Rectal smooth muscle tissue (tissue), 1 donor: Measurements from ENCODE around the gene CDH19.

Experiments
- H3K27ac ChIP-seq: one replicate; pipeline ENCODE4 v1.7.0; 2013; ENCODE audit warnings: low read depth, low read length, inconsistent platforms
- H3K27me3 ChIP-seq: one replicate; pipeline ENCODE4 v1.7.0; 2013; ENCODE audit warnings: low read length; ENCODE audit not compliant: control insufficient read depth, insufficient read depth
- H3K36me3 ChIP-seq: one replicate; pipeline ENCODE4 v1.7.0; 2013; ENCODE audit warnings: low read length; ENCODE audit not compliant: control insufficient read depth, insufficient read depth
- H3K4me1 ChIP-seq: one replicate; pipeline ENCODE4 v1.7.0; 2013; ENCODE audit warnings: low read length; ENCODE audit not compliant: control insufficient read depth, insufficient read depth
- H3K4me3 ChIP-seq: one replicate; pipeline ENCODE4 v1.7.0; 2013; ENCODE audit warnings: low read length
- H3K9ac ChIP-seq: one replicate; pipeline ENCODE4 v1.7.0; 2013; ENCODE audit warnings: low read length

Gene CDH19

GRCh38 chr18:66558773-66559172 lies 45.1 kb downstream of the CDH19 start:
- Histone ChIP-seq H3K27ac (no peak overlapping the region), H3K4me1 (no peaks in the 10 kb centered on the region), H3K9ac (no peak overlapping the region), H3K36me3 (no peaks in the 10 kb centered on the region), H3K27me3 (no peaks in the 10 kb centered on the region), H3K4me3 (no peak overlapping the region)

- H3K4me1 ChIP-seq: no peaks in the 10 kb centered on the region
- no peak overlapping the region for H3K9ac ChIP-seq
- no peaks in the 10 kb centered on the region for H3K36me3 ChIP-seq
- no peaks in the 10 kb centered on the region for H3K27me3 ChIP-seq
- no peak overlapping the region for H3K27ac ChIP-seq
- no peak overlapping the region for H3K4me3 ChIP-seq
These were observed 46.8 kb downstream of the CDH19 start for GRCh38 chr18:66557091-66557490.

DNA sequence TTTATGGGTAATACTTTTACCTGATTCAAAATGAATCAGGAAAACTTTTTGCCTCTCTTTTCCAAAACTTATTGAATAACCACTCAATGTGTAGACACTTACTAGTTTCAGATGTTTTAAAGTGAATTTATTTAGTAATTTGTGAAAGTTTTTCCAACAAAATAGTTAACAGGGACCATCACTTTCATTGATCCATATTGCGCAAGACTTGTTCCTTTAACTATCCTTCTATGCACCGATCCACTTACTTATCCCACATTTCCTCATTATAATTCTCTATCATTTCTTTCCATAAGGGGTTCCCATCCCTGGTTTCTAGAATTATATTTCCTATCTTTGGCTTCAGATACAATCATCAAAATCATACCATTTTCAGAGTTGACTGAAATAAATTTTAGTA lies 48.3 kb downstream of the CDH19 start:
- no peaks in the 10 kb centered on the region for H3K27me3 ChIP-seq
- no peaks in the 10 kb centered on the region for H3K36me3 ChIP-seq

GRCh38 chr18:66553824-66554223 lies 50.1 kb downstream of the CDH19 start:
- no peak overlapping the region for H3K4me3 ChIP-seq
- no peak overlapping the region for H3K9ac ChIP-seq
- no peaks in the 10 kb centered on the region for H3K27me3 ChIP-seq
- no peaks in the 10 kb centered on the region for H3K4me1 ChIP-seq
- no peaks in the 10 kb centered on the region for H3K36me3 ChIP-seq
- H3K27ac ChIP-seq: no peak overlapping the region

More for the DNA sequence above, 48.3 kb downstream of the CDH19 start:
- H3K27ac ChIP-seq: no peak overlapping the region
- no peaks in the 10 kb centered on the region for H3K4me1 ChIP-seq
- H3K4me3 ChIP-seq: no peak overlapping the region
- no peak overlapping the region for H3K9ac ChIP-seq

DNA sequence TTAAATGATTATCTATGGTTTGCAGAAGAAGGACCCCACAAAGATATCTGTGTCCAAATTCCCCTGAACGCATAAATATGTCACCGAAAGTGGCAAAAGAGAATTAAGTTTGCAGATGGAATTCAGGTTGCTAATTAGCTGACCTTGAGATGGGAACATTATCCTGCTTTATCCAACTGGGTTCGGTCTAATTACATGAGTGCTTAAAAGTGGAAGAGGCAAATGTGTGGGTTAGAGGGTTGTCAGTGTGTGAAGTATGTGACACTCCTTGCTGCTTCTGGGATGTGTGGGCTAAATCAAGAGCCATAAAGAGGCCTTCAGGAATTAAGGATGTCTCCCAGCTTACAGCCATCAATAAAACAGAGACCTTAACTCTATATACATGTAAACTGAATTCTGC lies 53.5 kb downstream of the CDH19 start:
- Histone ChIP-seq H3K4me1 (no peaks in the 10 kb centered on the region), H3K27ac (no peak overlapping the region), H3K36me3 (no peaks in the 10 kb centered on the region), H3K4me3 (no peak overlapping the region), H3K27me3 (no peaks in the 10 kb centered on the region), H3K9ac (no peak overlapping the region)

GRCh38 chr18:66548747-66549146 lies 55.1 kb downstream of the CDH19 start:
- Histone ChIP-seq H3K36me3 (no peaks in the 10 kb centered on the region), H3K4me3 (no peak overlapping the region), H3K4me1 (no peaks in the 10 kb centered on the region), H3K9ac (no peak overlapping the region), H3K27me3 (no peaks in the 10 kb centered on the region), H3K27ac (no peak overlapping the region)

DNA sequence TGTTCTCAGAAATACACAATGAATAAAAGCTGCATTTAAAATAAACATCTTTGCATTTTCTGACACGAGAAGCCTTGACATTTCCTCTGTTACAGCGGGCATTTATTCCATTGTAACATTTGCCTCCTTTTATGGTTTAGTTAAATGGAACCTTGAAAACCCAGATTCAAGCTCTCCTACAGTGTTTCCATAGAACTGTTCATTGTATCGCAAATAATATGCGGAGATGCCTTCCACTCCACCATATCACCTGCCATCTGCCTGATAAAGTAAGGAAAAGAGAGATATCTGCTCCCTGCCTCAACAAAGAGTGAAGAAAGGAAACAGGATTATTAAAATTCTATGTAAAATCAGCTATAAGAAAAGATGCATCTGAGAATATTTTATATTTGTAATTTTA lies 69.8 kb downstream of the CDH19 start:
- Histone ChIP-seq H3K27me3 (no peaks in the 10 kb centered on the region), H3K27ac (no peak overlapping the region), H3K4me1 (no peaks in the 10 kb centered on the region), H3K36me3 (no peaks in the 10 kb centered on the region), H3K4me3 (no peak overlapping the region), H3K9ac (no peak overlapping the region)

DNA sequence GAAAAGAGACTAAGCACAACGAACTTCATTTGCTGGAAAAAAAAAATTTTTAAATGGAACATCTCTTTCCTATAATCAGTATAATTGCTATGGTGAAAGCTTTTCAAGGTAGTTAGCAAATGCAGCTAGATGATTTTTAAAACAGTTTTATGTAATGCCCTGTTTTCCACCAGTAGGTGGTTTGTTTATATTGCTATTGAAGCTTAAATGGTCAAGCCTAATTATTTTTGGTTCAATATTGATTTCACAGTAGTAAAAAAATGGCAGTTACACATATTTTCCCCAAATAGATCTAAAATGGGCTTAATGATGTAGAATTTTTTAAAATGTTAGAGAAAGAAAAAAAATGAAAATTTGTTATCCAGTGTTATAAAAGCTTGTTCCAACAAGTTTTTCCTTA lies 70.2 kb downstream of the CDH19 start:
- Histone ChIP-seq H3K36me3 (no peaks in the 10 kb centered on the region), H3K27ac (no peak overlapping the region), H3K4me1 (no peaks in the 10 kb centered on the region), H3K27me3 (no peaks in the 10 kb centered on the region), H3K9ac (no peak overlapping the region), H3K4me3 (no peak overlapping the region)

DNA sequence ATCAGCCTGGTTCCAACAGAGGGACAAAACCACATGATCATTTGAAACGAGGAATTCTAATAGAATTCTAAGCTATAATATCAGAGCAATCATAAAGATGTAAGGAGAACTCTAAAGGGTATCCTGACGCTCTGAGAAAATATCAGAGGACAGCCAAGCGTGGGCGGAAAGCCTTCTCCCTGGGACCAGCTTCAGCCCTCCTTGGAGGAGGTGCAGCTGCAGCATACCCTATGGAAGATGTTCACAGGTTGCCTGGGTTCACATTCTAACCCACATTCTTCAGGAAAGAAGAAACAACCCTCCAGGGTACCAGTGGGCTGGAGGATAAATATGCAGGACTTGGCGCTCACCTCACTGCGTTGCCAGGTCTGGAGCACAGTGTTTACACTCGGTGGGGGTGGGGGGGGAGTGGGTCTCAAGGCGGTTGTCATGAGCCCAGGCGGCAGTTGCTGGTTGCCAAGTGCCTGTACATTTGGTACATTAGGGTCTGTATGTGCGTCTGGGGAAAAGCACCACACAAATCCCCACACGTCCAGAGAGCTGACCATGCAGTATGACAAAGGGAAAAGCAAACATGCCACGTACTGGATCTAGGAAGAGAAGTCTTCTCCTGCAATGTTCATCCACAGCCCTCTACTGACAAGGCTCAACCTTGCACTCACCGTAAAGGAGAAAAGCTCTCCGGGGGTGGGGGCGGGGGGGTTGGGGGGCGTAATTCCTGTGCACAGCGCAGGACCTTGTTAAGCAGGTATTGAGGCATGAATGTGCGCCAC lies 80.5 kb downstream of the CDH19 start:
- no peaks in the 10 kb centered on the region for H3K27me3 ChIP-seq
- no peak overlapping the region for H3K4me3 ChIP-seq
- H3K9ac ChIP-seq: no peak overlapping the region
- no peaks in the 10 kb centered on the region for H3K36me3 ChIP-seq
- no peaks in the 10 kb centered on the region for H3K4me1 ChIP-seq
- no peak overlapping the region for H3K27ac ChIP-seq

DNA sequence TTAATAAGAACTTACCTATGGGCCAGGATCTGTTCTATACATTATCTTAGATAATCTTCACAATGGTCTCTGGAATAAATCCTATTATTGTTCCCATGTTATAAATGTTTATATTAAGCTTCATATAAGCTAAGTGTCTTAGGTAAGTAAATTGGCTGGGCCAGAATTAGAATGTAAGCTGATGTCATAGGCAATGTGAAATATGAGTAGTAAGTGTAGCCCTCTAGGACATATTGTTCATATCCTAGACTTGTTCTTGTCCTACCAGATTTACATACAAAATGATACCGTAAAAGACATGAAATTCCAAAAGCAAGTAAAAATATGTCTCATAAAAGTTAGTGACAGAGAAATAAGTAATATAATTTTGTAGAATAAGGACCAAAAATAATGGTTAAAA lies 89.9 kb downstream of the CDH19 start:
- Histone ChIP-seq H3K36me3 (no peaks in the 10 kb centered on the region), H3K9ac (no peak overlapping the region), H3K27me3 (no peaks in the 10 kb centered on the region), H3K27ac (no peak overlapping the region), H3K4me1 (no peaks in the 10 kb centered on the region), H3K4me3 (no peak overlapping the region)

- Histone ChIP-seq H3K27me3 (no peaks in the 10 kb centered on the region), H3K4me1 (no peaks in the 10 kb centered on the region), H3K36me3 (no peaks in the 10 kb centered on the region), H3K9ac (no peak overlapping the region), H3K4me3 (no peak overlapping the region), H3K27ac (no peak overlapping the region)
These were observed 92.1 kb downstream of the CDH19 start for GRCh38 chr18:66511792-66512191.

GRCh38 chr18:66511289-66511688 lies 92.6 kb downstream of the CDH19 start:
- H3K27me3 ChIP-seq: no peaks in the 10 kb centered on the region
- H3K36me3 ChIP-seq: no peaks in the 10 kb centered on the region
- no peaks in the 10 kb centered on the region for H3K4me1 ChIP-seq
- H3K4me3 ChIP-seq: no peak overlapping the region
- no peak overlapping the region for H3K27ac ChIP-seq
- no peak overlapping the region for H3K9ac ChIP-seq

DNA sequence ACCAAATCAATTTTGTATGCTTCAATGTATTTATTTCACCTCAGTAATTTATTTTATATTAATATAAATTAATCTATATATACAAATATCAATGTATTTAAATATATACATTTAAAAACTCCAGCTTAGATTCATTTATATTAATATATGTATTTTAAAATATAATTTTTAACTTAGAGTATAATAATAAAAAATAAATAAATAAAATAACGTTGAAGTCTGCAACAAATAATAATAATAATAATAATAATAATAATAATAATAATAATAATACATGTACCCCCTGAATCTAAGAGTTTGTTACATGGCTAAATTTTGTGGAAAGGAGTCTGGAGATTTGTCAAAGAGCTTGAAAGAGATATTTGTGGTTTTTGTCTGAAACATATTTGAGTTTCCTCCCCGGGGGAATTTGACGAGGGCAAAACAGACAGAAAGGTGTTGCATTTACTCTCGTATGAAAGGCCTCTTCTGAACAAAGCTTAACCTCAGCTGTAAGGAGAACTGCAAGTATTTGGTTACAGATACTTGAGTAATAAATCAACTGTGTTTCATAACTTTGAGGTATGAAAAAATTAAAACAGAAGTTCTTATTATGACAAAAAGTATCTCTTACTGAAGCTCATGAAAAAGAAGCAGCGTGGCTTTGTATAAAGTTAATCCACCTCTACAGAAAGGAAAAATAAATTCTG lies 93.4 kb downstream of the CDH19 start:
- Histone ChIP-seq H3K27me3 (no peaks in the 10 kb centered on the region), H3K4me1 (no peaks in the 10 kb centered on the region), H3K4me3 (no peak overlapping the region), H3K9ac (no peak overlapping the region), H3K27ac (no peak overlapping the region), H3K36me3 (no peaks in the 10 kb centered on the region)
